ENCODE results near the gene TRPM3. TPM values are rescaled to one million over a fixed set of nuclear protein-coding genes. Genes with fewer than 3 reads are reported as not detected.

TRPM3 gene
- total RNA-seq, 4 donors from 2014 or later = under 0.01 to 0.26 (median under 0.01) TPM

DNA sequence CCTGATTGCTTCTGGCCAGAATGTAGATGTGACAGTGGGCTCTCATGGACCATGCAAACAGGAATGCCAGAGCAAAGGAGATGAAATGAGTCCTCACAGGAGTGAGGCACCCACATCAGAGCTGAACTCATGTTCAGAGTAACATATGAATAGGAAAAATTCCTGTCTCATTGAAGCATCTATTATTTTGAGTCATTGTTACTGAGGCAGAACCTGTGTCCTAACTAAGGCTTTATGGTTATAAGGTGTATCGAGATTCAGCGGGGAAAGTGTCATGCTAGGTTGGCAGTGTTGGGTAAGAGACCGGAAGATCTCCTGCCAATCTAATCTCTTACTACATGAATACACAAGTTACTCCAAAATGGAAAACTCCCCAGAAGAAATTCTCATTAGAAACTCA is 304.1 kb downstream of the TRPM3 start:
- WGBS, 2 donors = 55 to 85% methylated on average over 3 of the region's 3 CpGs
- H3K27ac ChIP-seq = no peak overlapping the region
- intact Hi-C loops (cut with DNase I) = no loop called here

DNA sequence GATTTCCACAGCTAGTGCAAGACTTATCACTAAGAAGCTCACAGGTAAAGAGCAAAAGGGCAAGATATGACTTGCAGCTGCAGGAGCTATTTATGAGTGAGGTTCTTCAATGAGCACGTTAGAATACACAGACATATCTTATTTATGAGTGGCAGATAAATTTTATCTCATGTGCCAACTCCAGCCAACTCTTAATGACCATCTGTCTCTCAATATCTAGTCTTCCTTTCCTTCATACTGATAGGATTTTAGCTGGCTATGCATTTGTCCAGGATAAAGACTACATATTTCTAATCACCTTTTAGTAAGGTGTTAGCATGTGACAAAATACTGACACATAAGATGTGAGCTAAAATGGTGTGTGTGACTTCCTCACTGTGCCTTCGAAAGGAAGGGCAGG is 304.5 kb downstream of the TRPM3 start:
- no peaks in the 10 kb centered on the region for H3K36me3 ChIP-seq
- H3K4me1 ChIP-seq = no peaks in the 10 kb centered on the region
- H3K27me3 ChIP-seq = no peaks in the 10 kb centered on the region
- no peak overlapping the region for H3K27ac ChIP-seq
- no peak for TF ChIP-seq POLR2A (IDR thresholded peaks at IDR 0.05)
- TF ChIP-seq, protein P1, sequence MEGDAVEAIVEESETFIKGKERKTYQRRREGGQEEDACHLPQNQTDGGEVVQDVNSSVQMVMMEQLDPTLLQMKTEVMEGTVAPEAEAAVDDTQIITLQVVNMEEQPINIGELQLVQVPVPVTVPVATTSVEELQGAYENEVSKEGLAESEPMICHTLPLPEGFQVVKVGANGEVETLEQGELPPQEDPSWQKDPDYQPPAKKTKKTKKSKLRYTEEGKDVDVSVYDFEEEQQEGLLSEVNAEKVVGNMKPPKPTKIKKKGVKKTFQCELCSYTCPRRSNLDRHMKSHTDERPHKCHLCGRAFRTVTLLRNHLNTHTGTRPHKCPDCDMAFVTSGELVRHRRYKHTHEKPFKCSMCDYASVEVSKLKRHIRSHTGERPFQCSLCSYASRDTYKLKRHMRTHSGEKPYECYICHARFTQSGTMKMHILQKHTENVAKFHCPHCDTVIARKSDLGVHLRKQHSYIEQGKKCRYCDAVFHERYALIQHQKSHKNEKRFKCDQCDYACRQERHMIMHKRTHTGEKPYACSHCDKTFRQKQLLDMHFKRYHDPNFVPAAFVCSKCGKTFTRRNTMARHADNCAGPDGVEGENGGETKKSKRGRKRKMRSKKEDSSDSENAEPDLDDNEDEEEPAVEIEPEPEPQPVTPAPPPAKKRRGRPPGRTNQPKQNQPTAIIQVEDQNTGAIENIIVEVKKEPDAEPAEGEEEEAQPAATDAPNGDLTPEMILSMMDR (IDR thresholded peaks at IDR 0.05) = no peak
- no peak for DNase-seq
- no peaks in the 10 kb centered on the region for H3K9me3 ChIP-seq
- intact Hi-C loops (cut with DNase I) = no loop called here
- no peak overlapping the region for H3K4me3 ChIP-seq
- WGBS, 2 donors = 42 to 44% methylated on average over 2 of the region's 2 CpGs

More for the DNA sequence above, 304.1 kb downstream of the TRPM3 start:
- Histone ChIP-seq H3K36me3 (no peaks in the 10 kb centered on the region), H3K27me3 (no peaks in the 10 kb centered on the region), H3K4me3 (no peak overlapping the region), H3K9me3 (no peaks in the 10 kb centered on the region), H3K4me1 (no peaks in the 10 kb centered on the region)
- TF ChIP-seq, protein P1 (IDR thresholded peaks at IDR 0.05) = no peak
- TF ChIP-seq POLR2A (IDR thresholded peaks at IDR 0.05) = no peak
- DNase-seq = no peak

DNA sequence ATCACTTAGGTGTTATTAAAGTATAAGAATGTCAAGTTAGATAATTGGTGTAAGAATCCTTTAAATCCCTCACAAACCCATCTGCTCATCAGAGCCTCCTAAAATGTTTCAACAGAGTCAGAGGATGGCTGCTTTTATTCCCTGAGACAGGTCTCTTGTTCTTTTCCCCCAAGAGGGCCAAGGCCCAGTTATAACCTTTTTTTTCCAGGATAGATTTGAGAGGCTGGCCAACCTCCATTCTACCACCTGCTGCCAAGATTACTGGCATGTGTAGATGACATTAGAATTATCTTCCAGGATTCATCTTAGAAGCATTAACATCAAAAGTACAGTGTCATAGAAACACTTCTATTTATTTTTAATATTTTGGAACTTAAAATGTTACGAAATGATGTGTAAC is 305.1 kb downstream of the TRPM3 start:
- H3K27ac ChIP-seq = no peak overlapping the region
- no peak overlapping the region for H3K4me3 ChIP-seq
- no peaks in the 10 kb centered on the region for H3K4me1 ChIP-seq
- H3K27me3 ChIP-seq = no peaks in the 10 kb centered on the region
- no peak for DNase-seq
- H3K9me3 ChIP-seq = no peaks in the 10 kb centered on the region
- no peaks in the 10 kb centered on the region for H3K36me3 ChIP-seq
- 70 to 91% methylated on average over 1 of the region's 1 CpG for WGBS, 2 donors
- TF ChIP-seq POLR2A (IDR thresholded peaks at IDR 0.05) = no peak
- TF ChIP-seq, protein P1 (IDR thresholded peaks at IDR 0.05) = no peak
- intact Hi-C loops (cut with DNase I) = no loop called here

GRCh38 chr9:70814597-70814996 is 306.8 kb downstream of the TRPM3 start:
- no peaks in the 10 kb centered on the region for H3K9me3 ChIP-seq
- H3K27me3 ChIP-seq = no peaks in the 10 kb centered on the region
- DNase-seq = no peak
- H3K4me3 ChIP-seq = no peak overlapping the region
- TF ChIP-seq POLR2A (IDR thresholded peaks at IDR 0.05) = no peak
- TF ChIP-seq, protein P1 (IDR thresholded peaks at IDR 0.05) = no peak
- H3K4me1 ChIP-seq = no peaks in the 10 kb centered on the region
- H3K27ac ChIP-seq = no peak overlapping the region
- 27 to 37% methylated on average over 2 of the region's 2 CpGs for WGBS, 2 donors
- no peaks in the 10 kb centered on the region for H3K36me3 ChIP-seq
- intact Hi-C loops (cut with DNase I) = no loop called here

- intact Hi-C loops (cut with DNase I) = no loop called here
- no peaks in the 10 kb centered on the region for H3K27me3 ChIP-seq
Measured at GRCh38 chr9:70813141-70813540, 308.3 kb downstream of the TRPM3 start.

More at GRCh38 chr9:70813141-70813540, 308.3 kb downstream of the TRPM3 start:
- H3K9me3 ChIP-seq = no peaks in the 10 kb centered on the region
- H3K4me1 ChIP-seq = no peaks in the 10 kb centered on the region
- H3K4me3 ChIP-seq = no peak overlapping the region
- no peak for DNase-seq
- no peaks in the 10 kb centered on the region for H3K36me3 ChIP-seq
- H3K27ac ChIP-seq = no peak overlapping the region
- TF ChIP-seq, protein P1 (IDR thresholded peaks at IDR 0.05) = no peak
- no peak for TF ChIP-seq POLR2A (IDR thresholded peaks at IDR 0.05)
- WGBS, 2 donors = 84 to 100% methylated on average over 2 of the region's 2 CpGs

All from esophagus squamous epithelium (tissue), 5 donors.